Measurements from ENCODE around the gene DGKB.

DNA sequence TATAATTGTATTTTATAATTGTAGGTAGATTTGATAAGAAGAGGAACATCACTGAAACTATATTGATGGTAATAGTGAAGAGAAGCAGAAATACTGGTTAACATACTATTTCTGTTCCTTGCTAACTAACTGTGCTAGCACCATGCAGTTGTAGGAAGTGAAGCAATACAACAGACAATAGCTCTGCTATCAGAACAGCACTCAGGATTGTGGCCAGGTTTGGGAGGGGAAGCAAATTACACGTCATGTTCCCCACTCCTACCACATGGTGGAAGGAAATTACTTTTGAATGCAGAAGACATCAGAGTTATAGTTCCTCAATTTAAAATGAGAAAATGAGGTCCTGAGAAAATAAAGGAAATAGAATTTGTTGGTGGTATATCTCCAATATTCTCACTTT lies 151.1 kb downstream of the DGKB start:
- TF ChIP-seq, protein P1, sequence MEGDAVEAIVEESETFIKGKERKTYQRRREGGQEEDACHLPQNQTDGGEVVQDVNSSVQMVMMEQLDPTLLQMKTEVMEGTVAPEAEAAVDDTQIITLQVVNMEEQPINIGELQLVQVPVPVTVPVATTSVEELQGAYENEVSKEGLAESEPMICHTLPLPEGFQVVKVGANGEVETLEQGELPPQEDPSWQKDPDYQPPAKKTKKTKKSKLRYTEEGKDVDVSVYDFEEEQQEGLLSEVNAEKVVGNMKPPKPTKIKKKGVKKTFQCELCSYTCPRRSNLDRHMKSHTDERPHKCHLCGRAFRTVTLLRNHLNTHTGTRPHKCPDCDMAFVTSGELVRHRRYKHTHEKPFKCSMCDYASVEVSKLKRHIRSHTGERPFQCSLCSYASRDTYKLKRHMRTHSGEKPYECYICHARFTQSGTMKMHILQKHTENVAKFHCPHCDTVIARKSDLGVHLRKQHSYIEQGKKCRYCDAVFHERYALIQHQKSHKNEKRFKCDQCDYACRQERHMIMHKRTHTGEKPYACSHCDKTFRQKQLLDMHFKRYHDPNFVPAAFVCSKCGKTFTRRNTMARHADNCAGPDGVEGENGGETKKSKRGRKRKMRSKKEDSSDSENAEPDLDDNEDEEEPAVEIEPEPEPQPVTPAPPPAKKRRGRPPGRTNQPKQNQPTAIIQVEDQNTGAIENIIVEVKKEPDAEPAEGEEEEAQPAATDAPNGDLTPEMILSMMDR (IDR thresholded peaks at IDR 0.05): no peak
- TF ChIP-seq EZH2phosphoT487 (IDR thresholded peaks at IDR 0.05): no peak
